Mucosa of descending colon (tissue), 3 donors: Measurements from ENCODE around the gene CIB1. TPM values are rescaled to one million over a fixed set of nuclear protein-coding genes. Genes with fewer than 3 reads are reported as not detected.

Experiments
- ATAC-seq: fragments of 200-7000 bp; cut with Tn5 transposase; one replicate; pipeline ENCODE4 v1.9.1; 2020; ENCODE audit warnings: mild to moderate bottlenecking, moderate library complexity
- DNase-seq, 3 donors: peaks; one replicate each; pipeline ENCODE4 v3.0.0-alpha.2; 2020
- H3K36me3 ChIP-seq: fragments of 200-600 bp; one replicate; pipeline ENCODE4 v1.8.0; 2021; ENCODE audit warnings: low read depth, mild to moderate bottlenecking
- H3K4me1 ChIP-seq: fragments of 200-600 bp; one replicate; pipeline ENCODE4 v1.8.0; 2021; ENCODE audit warnings: low read depth, mild to moderate bottlenecking
- H3K4me3 ChIP-seq: fragments of 200-600 bp; one replicate; pipeline ENCODE4 v1.8.0; 2021; ENCODE audit warnings: mild to moderate bottlenecking
- H3K9me3 ChIP-seq: fragments of 200-600 bp; one replicate; pipeline ENCODE4 v1.8.0; 2021; ENCODE audit warnings: mild to moderate bottlenecking
- intact Hi-C, 2 donors: fragments of 100-400 bp; cut with DNase I in 1 of 2; cut with micrococcal nuclease in 1 of 2; formaldehyde crosslinking; loops; one replicate each; pipeline versions ENCODE4 v1.11.0 to v1.11.1; 2022; cut with DNase I, micrococcal nuclease
- total RNA-seq, 3 donors: library from RNA; stranded (reverse); fragmentation: NEBNext Ultra II Directional in 2 of 3; extraction: Animal tissue kit (Norgen Biotek cat#: 25700) in 2 of 3; gene quantifications; one replicate each; pipeline versions ENCODE4 v1.2.1 to v1.2.4, GENCODE V29; 2021 to 2023
- TF ChIP-seq, protein P1 (sequence below): fragments of 200-600 bp; IDR thresholded peaks from one replicate; pipeline ENCODE4 v1.8.0; 2022; ENCODE audit warnings: antibody characterized with exemption, mild to moderate bottlenecking
- donor health status: DM: no; HTN: no; CAD: no; lungs with moderate emphysema.
- donor health status: DM: no; HTN: no; CAD: no.
- donor health status: DM: no; HTN: yes; CAD: no.

Gene CIB1
- total RNA-seq, 3 donors from 2014 or later, result 126 to 273 (median 209) TPM

DNA sequence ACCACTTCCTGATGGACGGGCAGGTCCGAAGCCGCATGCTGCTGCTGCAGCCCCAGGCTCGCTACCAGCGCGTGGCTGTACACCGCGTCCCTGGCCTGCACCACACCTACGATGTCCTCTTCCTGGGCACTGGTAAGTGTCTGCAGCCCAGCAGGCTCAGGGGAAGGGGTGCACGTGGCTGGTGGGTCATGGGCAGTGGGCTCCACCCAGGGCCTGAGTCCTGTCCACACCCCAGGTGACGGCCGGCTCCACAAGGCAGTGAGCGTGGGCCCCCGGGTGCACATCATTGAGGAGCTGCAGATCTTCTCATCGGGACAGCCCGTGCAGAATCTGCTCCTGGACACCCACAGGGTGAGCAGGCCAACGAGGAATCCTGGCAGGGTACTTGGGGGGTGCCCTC lies 8.7 kb downstream of the CIB1 start:
- ATAC-seq, result no peak
- intact Hi-C loops, result loop anchor here in 1 of 2 donors (5.0 kb wide), 1 partner anchor 78 kb away; no protein-coding TSS in a partner anchor
- Histone ChIP-seq H3K4me3 (no peak overlapping the region), H3K9me3 (no peaks in the 10 kb centered on the region), H3K36me3 (peaks cover 9% of the 10 kb centered on the region), H3K4me1 (peaks cover 6% of the 10 kb centered on the region)
- TF ChIP-seq, protein P1, sequence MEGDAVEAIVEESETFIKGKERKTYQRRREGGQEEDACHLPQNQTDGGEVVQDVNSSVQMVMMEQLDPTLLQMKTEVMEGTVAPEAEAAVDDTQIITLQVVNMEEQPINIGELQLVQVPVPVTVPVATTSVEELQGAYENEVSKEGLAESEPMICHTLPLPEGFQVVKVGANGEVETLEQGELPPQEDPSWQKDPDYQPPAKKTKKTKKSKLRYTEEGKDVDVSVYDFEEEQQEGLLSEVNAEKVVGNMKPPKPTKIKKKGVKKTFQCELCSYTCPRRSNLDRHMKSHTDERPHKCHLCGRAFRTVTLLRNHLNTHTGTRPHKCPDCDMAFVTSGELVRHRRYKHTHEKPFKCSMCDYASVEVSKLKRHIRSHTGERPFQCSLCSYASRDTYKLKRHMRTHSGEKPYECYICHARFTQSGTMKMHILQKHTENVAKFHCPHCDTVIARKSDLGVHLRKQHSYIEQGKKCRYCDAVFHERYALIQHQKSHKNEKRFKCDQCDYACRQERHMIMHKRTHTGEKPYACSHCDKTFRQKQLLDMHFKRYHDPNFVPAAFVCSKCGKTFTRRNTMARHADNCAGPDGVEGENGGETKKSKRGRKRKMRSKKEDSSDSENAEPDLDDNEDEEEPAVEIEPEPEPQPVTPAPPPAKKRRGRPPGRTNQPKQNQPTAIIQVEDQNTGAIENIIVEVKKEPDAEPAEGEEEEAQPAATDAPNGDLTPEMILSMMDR, result no peak
- peak in 1 of 3 donors; percentile 36 for DNase-seq

DNA sequence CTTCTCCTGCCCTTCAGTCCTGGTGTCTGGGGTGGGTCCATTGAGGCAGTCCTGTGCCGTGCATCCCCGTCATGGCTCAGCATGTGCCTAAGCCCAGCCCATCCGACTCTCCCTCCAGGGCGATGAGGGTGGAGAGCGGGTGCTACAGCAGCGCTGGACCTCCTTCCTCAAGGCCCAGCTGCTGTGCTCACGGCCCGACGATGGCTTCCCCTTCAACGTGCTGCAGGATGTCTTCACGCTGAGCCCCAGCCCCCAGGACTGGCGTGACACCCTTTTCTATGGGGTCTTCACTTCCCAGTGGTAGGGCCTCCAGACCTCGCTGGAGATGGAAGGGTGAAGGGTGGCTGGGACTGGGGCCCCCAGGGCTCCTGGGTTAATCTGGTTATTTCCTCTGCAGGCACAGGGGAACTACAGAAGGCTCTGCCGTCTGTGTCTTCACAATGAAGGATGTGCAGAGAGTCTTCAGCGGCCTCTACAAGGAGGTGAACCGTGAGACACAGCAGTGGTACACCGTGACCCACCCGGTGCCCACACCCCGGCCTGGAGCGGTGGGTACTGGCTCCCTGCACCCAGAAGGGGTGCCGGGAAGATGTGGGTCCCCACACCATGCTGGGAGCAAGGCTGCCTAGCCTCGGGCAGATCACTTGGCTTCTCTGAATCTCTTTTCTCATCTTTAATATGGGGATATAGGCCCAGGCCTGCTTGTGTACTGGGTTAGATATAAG lies 10.1 kb downstream of the CIB1 start:
- TF ChIP-seq, protein P1, result no peak
- intact Hi-C loops, result no loop called here
- Histone ChIP-seq H3K9me3 (no peaks in the 10 kb centered on the region), H3K36me3 (peaks cover 9% of the 10 kb centered on the region), H3K4me3 (no peak overlapping the region), H3K4me1 (no peaks in the 10 kb centered on the region)
- ATAC-seq (no peak), DNase-seq (peak in 1 of 3 donors; percentile 43)

GRCh38 chr15:90222547-90222946 lies 11.2 kb downstream of the CIB1 start:
- no peaks in the 10 kb centered on the region for H3K9me3 ChIP-seq
- peak in 1 of 3 donors; percentile 7 for DNase-seq
- no peak overlapping the region for H3K4me3 ChIP-seq
- intact Hi-C loops, result no loop called here
- H3K36me3 ChIP-seq, result peaks cover 16% of the 10 kb centered on the region
- no peak for ATAC-seq
- H3K4me1 ChIP-seq, result no peaks in the 10 kb centered on the region
- TF ChIP-seq, protein P1, result no peak

GRCh38 chr15:90221246-90221900 lies 12.4 kb downstream of the CIB1 start:
- TF ChIP-seq, protein P1, result peak; percentile 67
- ATAC-seq (peak; percentile 87), DNase-seq (peak; percentile 79 to 81 (median 80))
- Histone ChIP-seq H3K36me3 (peaks cover 16% of the 10 kb centered on the region), H3K4me3 (no peak overlapping the region), H3K9me3 (no peaks in the 10 kb centered on the region), H3K4me1 (no peaks in the 10 kb centered on the region)
- intact Hi-C loops, result no loop called here

DNA sequence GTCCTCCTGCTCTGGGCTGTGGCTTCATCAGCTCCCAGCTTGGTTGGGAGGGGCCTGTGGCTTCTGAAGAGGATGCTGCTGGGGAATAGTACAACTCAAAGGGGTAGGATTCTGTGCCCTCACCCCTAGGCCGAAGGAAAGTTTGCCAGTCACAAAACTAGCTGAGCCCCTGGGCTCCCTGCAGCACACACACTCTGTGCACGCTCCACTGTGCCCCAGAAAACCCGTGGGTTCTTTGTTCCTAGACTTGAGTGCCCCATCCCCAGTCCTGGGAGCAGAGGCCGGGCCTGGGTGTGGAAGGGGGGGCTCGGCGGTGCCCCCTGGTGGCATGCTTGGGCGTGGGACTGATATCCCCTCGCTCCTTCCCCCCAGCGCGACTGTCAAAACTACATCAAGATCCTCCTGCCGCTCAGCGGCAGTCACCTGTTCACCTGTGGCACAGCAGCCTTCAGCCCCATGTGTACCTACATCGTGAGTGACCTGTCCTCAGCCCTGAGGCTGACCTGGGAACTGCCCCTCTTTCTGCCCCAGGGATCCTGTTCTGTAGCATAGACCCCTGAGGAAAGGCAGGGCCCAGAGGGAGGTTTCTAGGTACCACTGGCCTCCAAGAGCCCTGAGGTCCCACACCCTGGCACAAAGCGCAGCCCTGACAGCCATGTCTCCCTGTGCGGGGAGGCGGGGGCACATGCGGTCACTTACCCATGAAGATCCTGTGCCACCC lies 14.2 kb downstream of the CIB1 start:
- DNase-seq (peak; percentile 58 to 63 (median 61)), ATAC-seq (peak; percentile 51)
- Histone ChIP-seq H3K4me1 (peaks cover 6% of the 10 kb centered on the region), H3K4me3 (no peak overlapping the region), H3K9me3 (no peaks in the 10 kb centered on the region), H3K36me3 (peaks cover 10% of the 10 kb centered on the region)
- TF ChIP-seq, protein P1, result peak; percentile 31
- intact Hi-C loops, result no loop called here
